GM15510 (cell line): ENCODE results near the gene PILRA.

Experiments
- POLR2A ChIP-seq: IDR thresholded peaks from 3 replicates; pipeline ENCODE4 v1.6.1; 2011; ENCODE audit warnings: borderline replicate concordance; ENCODE audit not compliant: insufficient read length; ENCODE audit errors: extremely low read depth

The PILRA gene

GRCh38 chr7:100430493-100431285, 57.4 kb downstream of the PILRA start:
- TF ChIP-seq POLR2A = no peak

GRCh38 chr7:100431286-100431735, 58.0 kb downstream of the PILRA start:
- no peak for TF ChIP-seq POLR2A

GRCh38 chr7:100432053-100432452, 58.8 kb downstream of the PILRA start:
- TF ChIP-seq POLR2A = no peak

DNA sequence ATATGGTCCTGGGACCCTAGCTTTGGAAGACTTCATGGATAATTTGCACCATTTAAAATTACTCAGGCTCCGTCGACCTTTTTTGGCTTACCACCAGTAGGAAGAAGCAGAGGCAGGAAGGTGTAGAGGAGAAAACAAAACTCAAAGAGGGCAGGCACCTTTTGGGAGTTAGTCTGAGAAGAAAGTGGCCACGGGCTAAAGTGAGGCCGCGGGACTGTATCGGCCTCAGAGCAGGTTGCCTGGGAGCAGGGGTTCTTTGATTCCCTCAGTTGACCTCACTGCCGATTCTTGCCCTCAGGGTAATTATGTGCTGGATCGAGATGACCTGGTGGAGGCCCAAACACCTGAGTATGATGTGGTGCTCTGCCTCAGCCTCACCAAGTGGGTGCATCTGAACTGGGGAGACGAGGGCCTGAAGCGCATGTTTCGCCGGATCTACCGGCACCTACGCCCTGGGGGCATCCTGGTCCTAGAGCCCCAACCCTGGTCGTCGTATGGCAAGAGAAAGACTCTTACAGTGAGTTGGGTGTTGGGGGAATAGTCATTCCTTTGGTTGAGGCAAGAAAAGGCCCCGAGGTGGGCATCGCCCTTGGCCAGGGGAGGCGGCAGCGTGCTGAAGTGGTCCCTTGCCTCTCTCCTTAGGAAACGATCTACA, 59.5 kb downstream of the PILRA start:
- TF ChIP-seq POLR2A = no peak

DNA sequence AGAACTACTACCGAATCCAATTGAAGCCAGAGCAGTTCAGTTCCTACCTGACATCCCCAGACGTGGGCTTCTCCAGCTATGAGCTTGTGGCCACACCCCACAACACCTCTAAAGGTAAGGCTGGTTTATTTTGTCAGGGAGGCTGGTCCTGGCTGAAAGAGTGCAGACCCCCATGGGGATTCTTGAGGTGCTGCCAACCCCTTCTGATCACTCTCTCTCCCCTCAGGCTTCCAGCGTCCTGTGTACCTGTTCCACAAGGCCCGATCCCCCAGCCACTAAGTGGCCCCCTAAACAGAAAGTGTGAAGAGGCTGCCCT, 59.9 kb downstream of the PILRA start:
- TF ChIP-seq POLR2A = no peak

DNA sequence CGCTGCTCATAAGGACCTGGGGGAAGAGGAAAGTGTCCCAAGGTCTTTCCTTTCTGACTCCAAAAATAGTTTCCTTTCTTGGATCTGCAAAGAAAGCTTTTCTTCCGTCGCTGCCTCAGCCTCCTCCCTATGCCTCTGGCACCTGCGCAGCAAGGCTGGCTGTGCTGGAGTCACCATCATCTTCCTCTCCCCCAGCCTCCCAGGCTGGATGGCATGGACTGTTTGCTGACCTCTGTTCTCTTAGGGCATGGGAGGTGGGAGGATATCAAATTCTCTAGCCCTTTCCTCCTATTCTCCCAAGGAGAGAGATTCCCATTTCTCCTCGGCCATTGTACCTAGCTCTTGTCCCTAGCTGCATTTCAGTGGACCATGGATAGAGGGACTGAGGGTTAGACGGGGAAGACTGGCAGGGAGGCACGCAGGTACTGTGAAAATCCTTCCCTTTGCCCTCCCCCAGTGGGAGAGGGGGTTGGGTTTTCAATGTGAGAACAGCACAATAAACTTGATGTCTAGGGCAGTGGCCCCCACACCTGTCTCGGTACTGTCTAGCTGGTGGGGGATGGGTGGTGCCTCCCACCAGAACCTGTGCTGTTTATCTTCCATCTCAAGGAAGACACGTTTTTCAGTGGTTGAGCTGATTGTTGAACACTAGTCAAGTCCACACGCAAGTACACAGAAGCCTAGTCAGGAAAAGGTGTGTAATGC, 60.5 kb downstream of the PILRA start:
- TF ChIP-seq POLR2A = peak; percentile 10

- TF ChIP-seq POLR2A = no peak
These were observed 61.2 kb downstream of the PILRA start for GRCh38 chr7:100434297-100435144.

- TF ChIP-seq POLR2A = peak; percentile 44
These were observed 62.4 kb downstream of the PILRA start for GRCh38 chr7:100435401-100436304.

- TF ChIP-seq POLR2A = no peak
These were observed 64.1 kb downstream of the PILRA start for GRCh38 chr7:100437150-100438100.

DNA sequence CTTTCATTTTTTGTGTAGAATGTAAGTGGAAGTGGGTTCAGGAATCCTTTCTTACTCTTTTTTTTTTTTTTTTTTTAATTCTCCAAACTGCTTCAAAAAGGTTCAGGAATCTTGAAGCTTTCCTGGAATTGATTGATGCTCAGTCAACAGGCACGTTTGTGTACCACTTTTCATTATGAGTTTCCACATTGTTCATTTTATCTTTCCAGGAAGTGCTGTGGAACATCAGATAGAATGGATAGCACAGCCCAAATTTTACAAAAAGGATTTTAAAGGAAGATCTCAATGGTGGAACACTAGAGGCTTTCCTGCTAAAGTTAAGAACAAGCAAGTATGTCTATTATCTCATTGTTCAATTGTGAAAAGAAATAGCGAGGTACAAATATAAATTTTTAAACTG, 64.9 kb downstream of the PILRA start:
- no peak for TF ChIP-seq POLR2A

GRCh38 chr7:100441641-100442535, 68.6 kb downstream of the PILRA start:
- no peak for TF ChIP-seq POLR2A
